HTR-8/SVneo (cell line): ENCODE data around the gene SERPINB11.
"Not testable (repeated sequence)": the region's sequence is repeated elsewhere in the genome, so short reads cannot be mapped to it uniquely, and the experiment has no call there.

Source experiments
- DNase-seq: peaks from one replicate; pipeline ENCODE4 v3.0.0; 2011; ENCODE audit warnings: low spot score, mixed read lengths; ENCODE audit not compliant: insufficient read length
- FAIRE-seq: peaks from 2 replicates; lab custom pipeline; 2011; peaks lifted over from hg19 to GRCh38; lab: Jason Lieb, UNC

The SERPINB11 gene

DNA sequence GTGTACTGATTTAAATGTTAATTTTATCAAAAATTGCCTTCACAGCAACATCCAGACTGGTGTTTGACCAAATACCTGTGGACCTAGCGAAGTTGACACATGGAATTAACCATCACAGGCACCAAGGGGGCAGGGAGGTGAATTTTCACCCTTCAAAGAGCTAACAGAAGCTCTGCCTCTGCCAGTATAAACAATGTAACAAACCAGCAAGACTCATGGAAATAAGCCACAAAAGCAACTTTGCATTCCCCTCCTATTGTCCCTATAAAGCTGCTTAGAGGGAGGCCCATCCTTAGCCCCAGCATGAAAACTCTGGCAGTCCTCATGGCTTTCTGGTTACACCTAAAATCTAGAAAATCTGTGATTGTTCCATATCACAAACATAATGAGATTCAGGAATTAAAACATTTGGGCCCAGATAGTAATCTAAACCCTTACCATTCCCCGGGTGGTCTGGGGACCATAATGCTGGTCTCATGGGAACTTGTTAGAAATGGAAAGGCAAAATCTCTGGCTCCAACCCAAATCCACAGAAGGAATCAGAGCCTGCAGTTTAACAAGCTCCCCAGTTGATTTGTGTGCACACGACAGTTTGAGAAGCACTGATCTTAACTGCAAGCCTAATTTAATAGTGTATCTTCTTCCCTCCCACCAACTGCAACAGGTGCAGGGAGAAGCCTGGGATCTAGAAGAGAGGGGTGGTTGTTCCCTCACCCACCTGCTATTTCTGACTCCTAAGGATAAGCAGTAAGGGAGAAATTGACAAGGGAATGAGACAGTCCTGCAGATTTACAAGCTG, 23.1 kb downstream of the SERPINB11 start:
- DNase-seq (no peak), FAIRE-seq (no peak)

DNA sequence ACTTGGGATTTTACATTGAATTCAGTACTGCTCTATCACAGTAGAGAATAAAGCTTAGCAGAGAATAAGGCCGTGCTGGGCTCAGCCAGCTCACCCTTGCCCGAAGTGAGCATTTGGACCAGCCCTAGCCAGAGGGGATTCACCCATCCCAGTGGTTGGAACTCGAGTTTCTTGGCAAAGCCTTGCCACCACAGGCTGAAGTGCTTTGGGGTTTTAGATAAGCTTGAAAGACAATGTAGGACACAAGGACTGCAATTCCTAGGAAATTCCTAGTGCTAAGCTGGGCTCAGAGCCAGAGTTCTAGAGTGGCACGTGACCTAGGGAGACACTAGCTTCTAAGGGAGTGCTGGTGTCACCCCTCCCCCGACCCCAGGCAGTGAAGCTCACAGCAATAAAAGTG, 28.0 kb downstream of the SERPINB11 start:
- DNase-seq (no peak), FAIRE-seq (no peak)

DNA sequence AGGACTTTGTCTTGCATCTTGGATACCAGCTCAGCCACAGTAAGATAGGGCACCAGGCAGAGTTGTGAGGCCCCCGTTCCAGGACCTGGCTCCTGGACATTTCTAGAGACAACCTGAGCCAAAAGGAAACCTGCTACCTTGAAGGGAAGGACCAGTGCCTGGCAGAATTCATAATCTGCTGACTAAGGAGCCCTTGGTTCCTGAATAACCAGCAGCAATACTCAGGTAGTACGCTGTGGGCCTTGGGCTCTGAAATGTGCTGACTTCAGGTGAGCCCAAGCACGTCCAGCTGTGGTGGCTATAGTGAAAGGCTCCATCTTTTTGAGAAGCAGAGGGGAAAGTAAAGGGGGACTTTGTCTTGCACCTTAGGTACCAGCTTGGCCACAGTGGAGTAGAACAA, 28.5 kb downstream of the SERPINB11 start:
- FAIRE-seq = no peak
- no peak for DNase-seq

DNA sequence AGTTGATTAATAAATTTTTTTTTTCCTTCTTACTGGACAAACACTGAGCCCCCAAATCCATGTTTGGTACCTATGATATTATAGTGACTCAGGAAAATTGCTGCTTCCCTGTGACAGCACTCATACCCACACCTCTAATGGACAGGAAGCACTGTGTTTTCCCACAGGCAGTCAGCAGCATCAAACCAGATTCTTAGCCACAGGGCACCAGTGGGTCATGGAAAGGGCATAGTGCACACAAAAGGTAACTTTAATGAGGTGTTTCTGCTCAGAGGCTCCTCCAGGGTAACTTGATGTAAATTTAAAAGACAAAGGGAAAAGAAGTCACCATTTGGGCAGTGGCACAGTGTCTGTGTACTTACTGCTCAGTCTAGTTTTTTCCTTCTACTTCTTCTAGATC, 34.1 kb downstream of the SERPINB11 start:
- FAIRE-seq = no peak
- no peak for DNase-seq

DNA sequence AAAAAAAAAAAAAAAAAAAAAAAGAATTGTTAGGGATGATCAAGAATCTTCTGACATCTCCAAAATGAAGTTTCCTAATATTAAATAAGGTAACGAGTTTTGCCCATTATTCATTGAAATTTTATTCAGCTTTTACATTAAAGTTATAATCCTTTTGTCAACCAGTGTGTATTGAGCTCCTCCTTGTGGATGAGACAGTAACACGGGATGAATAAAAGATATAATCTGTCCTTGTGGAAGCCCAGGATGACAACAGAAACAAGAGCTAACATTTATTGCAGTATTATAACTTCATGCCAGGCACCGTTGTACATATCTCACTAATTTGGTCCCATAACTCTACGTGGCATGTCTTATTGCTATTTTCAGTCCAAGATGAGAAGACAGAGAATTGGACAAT, 39.0 kb downstream of the SERPINB11 start:
- FAIRE-seq (no peak), DNase-seq (no peak)

DNA sequence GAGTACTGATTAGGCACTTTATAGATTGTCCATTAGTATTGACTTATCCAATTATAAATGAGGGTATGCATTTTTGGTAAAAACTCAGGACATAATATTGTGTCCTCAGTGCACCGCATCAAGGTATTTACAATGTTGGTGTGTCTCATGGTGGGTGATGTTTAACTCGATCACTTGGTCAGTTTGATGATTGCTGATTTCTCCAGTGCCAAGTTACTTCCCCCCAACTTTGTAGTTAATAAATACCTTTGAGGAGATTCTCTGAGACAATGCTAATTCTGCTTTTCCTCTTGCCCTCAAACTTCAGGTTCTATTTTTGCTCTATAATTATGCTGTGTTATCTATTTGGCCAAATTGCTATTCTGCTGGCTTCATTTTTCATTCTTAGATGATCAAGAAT, 44.2 kb downstream of the SERPINB11 start:
- DNase-seq (no peak), FAIRE-seq (no peak)

DNA sequence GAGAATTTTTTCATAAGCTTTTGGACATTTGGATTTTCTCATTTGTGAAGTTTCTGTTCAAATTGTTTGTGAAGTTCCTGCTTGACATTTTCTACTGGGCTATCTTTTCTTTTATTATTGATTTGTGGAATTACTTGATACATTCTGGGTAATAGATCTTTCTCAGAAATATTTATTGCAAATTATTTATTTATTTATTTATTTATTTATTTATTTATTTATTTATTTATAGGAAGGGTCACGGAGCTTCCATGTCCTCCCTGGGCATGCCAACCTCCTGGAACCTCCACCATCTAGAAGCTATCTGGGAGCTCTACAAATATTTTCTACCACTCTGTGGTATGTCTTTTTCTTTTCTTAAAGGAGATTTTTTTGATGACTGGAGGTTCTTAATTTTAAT, 46.7 kb downstream of the SERPINB11 start:
- DNase-seq (no peak), FAIRE-seq (no peak)

DNA sequence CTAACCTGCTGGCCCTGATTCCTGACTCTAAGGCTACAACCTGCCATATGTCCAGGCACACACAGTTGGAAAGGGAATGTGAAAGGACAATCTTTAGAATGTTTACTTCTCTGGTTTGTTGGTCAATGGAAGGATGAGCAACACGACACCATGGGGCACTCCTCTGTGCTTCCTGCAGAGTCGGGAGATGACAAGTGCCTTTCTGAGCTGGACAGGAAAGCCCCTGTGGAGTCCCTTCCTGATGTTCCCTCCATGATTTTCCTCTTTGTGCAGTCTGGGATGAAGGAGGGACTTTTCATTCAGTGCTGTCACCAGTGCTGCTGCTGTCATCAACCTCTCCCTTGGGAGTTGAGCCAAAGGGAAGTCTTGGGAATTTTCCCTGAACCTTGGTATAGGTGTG, 49.9 kb downstream of the SERPINB11 start:
- FAIRE-seq = no peak

DNA sequence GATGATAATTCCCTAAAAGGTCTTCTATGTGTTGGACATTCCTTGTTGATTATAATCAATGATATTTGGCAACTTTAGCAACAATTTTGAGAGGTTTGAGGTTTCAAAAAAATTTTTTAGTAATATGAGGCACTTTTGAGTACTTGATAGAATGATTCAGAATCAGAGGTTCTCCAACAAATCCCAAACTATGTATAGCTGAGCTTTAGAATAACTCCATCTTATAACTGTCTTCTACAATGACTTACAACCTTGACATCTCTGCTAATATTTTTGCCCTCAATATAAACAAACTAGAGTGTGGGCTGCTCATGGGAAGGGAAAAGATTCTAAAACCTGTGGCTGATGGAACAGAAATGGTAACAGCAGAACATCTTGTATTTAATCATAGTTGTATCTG, 50.9 kb downstream of the SERPINB11 start:
- no peak for FAIRE-seq
- no peak for DNase-seq

More for the DNA sequence above, 49.9 kb downstream of the SERPINB11 start:
- DNase-seq = no peak

DNA sequence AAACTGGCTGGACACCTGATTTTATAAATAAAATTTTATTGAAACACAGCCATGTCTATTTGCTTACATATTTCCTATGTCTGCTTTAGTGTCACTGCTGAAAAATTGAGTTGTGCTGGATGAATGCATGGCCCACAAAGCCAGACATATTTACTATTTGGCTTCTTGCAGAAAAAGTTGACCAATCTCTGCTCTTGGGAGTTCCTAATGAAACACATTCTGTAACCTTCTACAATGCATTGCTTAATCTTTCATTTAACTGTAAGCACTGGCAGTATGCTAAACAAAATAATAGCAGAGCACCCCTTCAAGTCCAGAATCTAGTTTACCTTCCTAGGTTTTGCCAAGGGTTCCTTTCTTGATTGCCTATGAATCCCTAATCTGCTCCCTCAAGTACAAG, 54.8 kb downstream of the SERPINB11 start:
- DNase-seq (no peak), FAIRE-seq (no peak)

DNA sequence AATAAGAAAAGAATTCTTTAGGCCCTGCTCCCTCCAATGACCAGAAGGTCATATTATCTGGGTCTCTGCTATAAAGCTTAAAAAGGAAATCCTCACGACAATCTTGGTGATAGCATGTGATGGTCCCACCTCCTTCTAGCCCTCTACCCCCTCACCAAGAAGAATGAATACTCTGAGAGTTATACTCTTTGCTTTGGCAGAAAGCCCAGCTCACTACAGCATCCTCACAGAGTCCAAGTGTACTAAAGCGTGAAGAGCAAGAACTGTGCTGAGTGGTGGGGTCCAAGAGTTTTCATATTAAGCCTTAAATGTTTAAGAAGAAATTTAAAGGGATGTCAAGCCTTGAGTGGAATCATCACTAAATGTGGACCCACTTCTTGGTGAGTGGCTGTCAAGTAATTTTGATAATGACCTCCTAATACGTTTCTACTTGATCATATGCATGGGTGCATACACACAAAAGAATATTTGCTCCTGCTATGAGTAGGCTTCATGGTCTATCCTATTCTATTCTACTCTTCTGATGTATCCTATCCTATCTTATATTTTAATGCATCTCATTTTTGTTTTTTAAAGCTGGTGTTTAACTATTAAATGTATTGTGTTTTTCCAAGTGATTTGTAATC, 56.0 kb downstream of the SERPINB11 start:
- no peak for DNase-seq
- no peak for FAIRE-seq

DNA sequence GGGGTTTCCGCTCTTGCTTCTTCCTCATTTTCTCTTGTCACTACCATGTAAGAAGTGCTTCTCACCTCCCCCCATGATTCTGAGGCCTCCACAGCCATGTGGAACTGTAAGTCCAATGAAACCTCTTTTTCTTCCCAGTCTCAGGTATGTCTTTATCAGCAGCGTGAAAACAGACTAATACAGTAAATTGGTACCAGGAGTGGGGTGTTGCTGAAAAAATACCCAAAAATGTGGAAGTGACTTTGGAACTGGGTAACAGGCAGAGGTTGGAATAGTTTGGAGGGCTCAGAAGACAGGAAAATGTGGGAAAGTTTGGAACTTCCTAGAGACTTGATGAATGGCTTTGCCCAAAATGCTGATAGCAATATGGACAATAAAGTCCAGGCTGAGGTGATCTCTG, 57.0 kb downstream of the SERPINB11 start:
- not testable (repeated sequence) for DNase-seq, FAIRE-seq

DNA sequence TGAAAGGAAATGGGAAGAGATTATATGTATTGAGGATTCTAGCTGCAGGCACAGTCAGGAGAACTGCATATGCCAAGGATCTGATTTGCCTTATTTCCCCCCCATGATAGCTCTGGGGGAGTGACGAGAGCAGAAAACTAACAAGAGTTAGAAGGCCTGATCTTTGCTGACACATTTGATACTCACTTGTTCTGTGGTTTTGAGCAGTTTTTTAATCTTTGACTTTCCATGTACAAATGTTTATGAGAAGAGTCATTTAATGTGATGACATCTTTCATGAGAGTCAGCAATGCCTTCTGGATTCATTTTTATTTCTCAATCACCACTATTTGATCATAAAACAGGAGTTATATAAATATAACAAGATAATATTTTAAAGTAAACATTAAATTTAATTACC, 59.8 kb downstream of the SERPINB11 start:
- DNase-seq (peak; percentile 5), FAIRE-seq (no peak)

DNA sequence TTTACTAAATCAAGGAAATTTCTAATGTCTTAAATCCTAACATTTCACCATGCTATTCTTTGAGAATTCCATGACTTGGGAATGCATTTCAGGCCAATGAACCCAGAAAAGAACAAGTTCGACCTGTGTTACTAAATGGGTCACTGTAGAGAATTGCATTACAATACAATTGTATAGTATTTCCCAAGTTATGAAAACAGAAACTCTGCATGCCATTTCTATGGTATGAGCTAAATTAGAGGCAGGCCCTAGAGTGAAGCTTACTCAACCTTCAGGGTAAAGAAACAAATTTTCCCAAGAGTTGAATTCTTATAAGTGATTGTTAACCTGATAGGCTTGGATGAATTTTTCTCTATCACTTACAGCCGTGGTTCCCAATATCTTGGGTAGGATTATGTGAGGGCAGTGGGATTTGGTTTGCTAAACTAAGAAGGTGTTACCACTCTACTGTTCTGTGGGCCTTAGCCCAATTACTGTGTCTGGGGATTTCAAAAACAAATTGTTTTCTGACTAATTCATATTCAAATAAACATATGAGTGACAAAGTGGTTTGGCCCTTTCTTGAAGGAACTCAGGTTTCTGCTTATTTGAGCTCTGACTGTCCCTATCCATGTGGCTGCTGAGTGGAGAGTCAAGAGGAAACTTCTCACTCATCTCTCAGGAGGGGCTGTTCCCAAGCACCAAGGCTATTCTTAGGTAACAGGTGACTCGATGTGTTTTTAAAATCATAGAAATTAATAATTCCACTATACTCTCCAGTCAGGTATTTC, 61.3 kb downstream of the SERPINB11 start:
- no peak for DNase-seq

DNA sequence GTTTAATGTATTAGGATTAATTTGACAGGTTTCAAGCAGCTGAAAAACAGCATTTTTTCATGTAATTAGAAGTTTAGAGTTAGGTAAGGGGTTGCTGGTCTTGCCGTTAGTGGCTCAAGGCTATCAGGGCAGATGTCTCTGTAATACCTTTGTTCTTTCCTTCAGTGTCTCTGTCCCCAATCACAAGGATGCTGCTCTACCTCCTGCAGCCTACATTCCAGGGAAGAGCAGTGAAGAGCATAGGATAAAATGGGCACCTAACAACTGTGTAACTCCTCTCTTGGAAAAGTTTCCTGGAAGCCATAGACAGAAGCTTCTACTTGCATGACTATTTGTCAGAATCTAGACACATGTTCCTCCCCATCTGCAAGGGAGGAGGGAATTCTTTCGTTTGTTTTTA, 63.1 kb downstream of the SERPINB11 start:
- FAIRE-seq (no peak), DNase-seq (no peak)

More for the DNA sequence above, 61.3 kb downstream of the SERPINB11 start:
- no peak for FAIRE-seq
